Activated CD4-positive, CD25-positive, alpha-beta regulatory T cell treated with anti-CD3 and anti-CD28 coated beads, Interleukin-2, amount 50 U/mL, for 72 hours (primary cell): ENCODE results near the gene ADISSP.

Experiments
- DNase-seq: peaks from one replicate; pipeline ENCODE4 v3.0.0; 2021

ADISSP gene

GRCh38 chr20:3711484-3711941 is 56.0 kb downstream of the ADISSP start:
- DNase-seq: no peak

- peak; percentile 85 for DNase-seq
These were observed 56.7 kb downstream of the ADISSP start for GRCh38 chr20:3710703-3711483.

- no peak for DNase-seq
These were observed 57.5 kb downstream of the ADISSP start for GRCh38 chr20:3710011-3710466.

DNA sequence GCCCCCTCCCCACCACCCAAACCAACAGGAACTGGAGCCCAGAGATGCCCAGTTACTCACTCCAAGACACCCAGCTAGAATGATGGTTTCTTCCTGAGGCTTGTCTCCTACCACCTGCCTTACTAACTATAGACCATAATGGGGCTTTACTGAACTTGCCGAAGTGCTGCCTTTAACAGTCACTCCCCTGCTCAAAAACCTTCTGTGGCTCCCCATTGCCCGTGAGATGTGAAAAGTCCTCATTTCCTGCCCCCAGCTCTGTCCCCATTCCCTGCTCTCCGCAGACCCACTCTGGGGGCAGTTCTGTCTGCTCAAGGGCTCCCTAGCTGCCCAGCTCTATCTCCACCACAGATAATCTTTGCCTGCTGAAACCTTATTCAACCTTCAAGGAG is 60.0 kb downstream of the ADISSP start:
- no peak for DNase-seq

DNA sequence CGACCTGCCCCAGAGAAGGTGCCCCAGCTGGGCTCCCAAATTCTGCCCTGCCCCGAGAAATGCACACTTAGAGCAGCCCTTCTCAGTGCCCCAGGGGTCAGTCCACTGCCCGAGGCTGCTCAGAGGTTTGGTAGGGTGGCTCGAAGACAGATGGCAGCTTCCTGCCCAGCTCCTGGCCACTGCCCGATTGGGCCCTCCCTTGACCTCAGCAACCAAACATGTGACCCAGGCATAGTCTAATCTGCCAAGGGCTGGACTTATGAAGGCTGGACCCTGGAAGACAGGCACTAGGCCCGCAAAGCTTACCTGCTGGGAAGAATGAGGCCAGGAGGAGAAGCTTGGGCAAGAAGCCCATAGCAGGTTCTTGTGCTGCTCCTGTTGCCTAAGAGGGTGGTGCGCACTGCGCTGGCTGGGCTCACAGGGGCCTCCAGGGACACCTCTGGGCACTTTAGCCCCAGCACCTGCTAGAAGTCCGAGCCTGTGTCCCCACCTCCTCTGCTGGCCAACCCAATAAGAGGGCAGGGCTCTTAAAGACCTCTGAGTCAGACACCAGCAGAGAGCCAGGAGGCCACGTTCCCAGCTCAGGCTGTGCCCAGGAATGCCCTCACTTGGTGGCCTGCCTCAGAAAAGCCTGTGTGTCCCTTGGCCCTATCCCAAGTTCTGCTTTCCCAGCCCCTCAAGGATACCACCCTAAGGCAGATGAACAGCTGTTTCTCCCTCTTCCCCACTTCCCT is 60.6 kb downstream of the ADISSP start:
- no peak for DNase-seq

DNA sequence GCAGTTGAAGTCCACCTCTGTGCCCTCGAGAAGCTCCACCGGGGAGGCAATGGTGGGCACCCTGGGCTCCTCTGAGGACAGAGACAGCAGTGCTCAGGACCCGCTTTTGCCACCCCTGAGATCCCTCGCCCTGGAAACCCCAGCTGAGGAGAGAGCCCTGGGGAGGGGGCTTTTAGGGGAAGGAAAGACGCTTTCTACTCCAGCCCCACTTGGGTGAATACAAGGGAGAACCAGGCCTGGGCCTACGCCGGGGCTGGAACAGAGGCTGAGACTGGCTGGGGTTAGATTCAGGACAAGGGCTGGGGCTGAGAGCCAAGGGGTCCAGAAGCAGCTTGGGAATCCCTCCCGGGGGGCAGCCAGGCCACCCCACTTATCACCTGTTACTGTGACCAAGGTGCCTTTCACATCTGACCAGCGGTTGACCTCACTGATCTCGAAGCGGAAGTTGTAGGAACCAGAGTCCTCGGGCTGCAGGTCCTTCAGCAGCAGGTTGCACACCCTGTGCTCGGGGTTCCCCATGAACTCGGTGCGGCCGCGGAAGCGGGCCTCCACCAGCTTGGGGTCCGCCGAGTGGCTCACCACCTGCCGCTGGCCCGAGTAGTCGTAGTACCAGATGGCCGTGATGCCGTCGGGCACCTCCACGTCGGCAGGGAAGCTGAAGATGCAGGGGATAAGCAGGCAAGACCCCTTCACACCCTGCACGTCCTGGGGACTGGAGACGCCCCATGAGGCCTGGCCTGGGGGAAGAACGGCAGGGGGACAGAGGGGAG is 61.4 kb downstream of the ADISSP start:
- DNase-seq: no peak

GRCh38 chr20:3705491-3705969 is 62.0 kb downstream of the ADISSP start:
- DNase-seq: no peak

DNA sequence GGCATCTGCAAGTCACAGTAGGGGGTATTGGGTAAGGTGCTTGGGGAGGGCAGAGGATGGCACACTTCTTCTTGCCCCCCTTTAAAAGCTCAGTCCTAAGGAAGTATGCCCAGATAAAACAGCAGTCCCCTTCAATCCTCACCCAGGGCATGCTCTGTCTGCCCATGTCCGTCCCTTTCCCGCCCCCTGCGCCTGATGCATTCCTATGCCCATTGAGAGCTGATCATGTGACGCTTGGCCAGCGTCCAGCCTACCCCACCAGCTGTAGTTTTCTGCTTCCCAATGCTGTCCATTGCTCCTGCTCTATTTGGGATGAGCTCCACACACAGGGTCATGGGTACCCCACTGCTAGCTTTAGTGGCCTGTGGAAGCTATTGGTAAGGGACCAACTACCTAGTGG is 63.5 kb downstream of the ADISSP start:
- no peak for DNase-seq
